Activated CD4-positive, alpha-beta T cell treated with anti-CD3 and anti-CD28 coated beads, Interleukin-2, amount 50 U/mL, for 4 hours (primary cell): ENCODE measurements around the gene GDI1.

Experiments
- DNase-seq, 2 experiments: peaks; one replicate each; pipeline ENCODE4 v3.0.0-alpha.2; 2020

The GDI1 gene

GRCh38 chrX:154484255-154485149 is 47.5 kb downstream of the GDI1 start:
- no peak for DNase-seq

DNA sequence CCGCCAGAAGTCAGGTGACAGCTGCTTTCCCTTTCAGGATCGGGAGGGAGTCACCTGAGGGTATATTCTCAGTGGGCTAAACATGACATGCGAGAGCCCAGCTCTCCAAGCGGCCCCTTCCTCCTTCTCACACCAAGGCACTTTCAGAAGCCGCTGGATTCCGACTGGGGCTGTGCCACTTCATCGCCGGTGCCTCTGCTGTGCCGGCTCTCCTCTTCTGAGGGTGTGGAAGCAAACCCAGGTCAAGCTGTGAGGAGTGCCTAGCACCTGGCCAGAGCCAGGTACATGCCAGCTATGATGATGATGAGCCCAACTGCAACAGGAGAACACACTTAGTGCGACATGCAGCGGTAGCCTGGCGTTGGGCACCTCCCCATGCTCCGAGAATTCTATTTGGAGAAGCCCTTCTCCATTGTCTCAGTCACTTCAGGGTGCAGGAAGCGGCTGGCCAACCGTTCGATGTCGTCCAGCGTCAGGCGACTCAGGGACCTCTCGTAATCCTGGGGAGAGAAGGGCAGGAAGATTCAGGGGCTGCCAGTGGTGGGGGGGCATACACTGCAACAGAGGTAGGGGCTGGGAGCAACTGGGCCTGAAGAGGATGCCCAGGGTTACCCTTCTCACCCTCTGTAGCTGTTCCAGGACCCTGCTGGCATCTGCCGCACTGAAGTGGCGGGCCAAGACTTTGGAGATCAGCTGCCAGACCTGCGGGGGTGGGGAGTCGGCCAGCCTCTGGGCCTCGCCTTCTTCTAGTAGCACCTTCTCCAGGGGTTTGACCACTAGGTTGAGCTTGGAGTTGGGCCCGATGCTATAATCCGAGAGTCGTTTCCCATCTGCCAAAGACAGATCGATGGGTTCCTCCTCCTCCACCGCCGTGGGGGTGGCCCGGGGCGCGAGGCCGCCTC is 48.4 kb downstream of the GDI1 start:
- DNase-seq = no peak

- DNase-seq = no peak
Measured at GRCh38 chrX:154486052-154486395, 49.1 kb downstream of the GDI1 start.

GRCh38 chrX:154486396-154487207 is 49.6 kb downstream of the GDI1 start, which contains the start of gene UBL4A:
Gene UBL4A (minus strand): TSS chrX:154486615. CDS start chrX:154486584, 31 bp downstream.
- DNase-seq = peak in 1 of 2 experiments; percentile 26

DNA sequence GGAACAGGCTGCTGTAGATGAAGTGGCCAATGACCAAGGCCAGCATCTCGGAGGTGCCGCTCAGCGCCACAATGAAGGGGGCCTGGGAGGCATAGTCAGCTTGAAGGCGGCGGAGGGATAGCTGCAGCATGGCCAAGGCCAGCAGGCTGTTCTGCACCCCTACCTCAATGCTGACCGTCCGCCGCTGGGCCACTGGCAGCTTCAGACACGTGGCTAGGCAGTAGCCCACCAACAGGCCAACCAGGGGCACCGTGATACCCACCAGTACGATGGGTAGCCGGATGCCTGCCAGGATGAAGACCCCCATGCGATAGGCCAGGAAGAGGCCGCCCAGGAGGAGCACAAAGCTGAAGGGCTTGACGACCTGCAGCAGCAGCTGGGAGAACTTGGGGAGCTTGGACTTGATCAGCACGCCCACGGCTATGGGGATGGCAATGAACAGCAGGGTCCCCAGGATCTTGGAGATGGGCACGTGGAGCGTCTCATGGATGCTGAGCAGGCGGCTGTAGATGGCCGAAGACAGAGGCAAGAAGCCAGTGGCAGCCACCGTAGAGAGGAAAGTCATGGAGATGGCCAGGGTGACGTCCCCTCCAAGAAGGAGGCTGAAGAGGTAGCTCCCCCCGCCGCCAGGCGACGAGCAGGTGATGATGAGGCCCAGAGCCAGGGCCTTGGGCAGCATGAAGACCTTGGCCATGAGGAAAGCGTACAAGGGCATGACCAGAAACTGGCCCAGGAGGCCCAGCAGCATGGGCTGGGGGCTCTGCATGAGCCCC is 50.8 kb downstream of the GDI1 start:
- DNase-seq = no peak

DNA sequence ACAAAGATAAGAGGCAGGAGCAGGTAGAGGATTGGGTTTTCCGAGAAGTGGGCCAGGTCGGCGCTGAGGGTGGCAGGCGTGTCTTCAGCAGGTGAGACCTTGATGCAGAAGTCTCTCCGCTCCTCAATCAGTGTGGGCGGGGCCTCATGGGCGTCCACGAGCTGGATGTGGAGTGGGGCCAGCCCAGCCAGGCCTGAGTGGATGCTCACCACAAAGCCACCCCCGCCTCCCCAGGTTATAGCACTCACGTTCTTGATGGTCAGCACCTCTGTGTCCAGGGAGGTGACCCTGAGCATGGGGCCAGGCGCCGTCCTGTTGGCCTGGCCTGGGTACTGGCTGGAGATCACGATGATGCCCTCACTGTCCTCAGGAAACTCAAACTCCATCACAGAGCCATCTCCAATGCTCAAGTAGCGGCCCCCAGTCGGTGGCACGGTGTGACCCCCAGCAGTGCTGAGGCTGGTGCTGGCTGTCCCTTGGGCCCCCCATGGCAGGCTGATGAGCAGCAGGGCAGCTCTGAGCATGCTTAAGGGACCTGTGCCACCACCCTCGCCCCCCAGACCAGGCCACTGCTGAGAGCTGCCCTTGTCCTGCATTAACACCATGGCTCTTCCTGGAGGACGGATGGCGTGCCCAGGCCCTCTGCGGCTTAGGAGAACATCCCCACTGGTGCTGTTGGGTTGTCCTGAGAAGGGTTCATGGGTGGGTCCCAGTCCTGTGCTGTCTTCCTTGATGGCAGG is 51.6 kb downstream of the GDI1 start:
- DNase-seq = no peak

DNA sequence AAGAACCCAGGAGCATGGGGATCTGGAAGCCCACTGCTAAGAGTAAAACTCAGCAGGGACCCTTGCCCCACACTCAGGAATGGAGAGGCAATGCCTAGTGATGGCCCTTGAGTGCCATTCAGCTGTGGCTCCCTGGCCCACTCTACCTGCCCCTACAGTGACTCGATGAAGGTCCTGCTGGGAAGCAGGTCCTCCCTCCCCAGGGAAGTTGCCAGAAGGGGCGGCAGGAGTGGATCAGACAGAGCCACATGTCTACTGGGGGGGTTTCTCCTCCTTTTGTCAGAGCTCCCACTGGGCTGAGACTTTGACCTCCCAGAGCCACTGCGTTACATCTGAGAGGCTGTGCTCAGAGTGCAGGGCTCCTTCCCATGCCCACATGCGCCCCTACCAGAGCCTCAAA is 52.2 kb downstream of the GDI1 start:
- no peak for DNase-seq

DNA sequence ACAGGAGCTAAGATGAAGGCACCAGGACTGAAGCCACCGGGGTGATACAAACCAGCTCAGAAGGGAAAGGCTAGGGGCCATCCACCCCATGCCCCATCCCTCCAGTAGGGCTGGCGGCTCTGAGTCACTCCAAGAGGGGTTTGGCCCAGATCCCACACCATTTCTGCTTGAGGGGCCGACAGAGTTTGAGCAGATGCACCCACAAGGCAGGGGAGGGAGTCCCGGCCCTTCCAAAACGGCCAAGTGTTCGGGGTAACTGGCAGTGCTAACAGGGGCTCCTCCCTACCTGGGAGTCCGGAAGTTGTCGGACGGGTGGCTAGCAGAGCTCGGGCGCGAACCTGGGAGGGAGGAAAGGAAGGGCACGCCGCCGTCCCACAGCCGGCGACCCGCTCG is 53.1 kb downstream of the GDI1 start:
- no peak for DNase-seq

DNA sequence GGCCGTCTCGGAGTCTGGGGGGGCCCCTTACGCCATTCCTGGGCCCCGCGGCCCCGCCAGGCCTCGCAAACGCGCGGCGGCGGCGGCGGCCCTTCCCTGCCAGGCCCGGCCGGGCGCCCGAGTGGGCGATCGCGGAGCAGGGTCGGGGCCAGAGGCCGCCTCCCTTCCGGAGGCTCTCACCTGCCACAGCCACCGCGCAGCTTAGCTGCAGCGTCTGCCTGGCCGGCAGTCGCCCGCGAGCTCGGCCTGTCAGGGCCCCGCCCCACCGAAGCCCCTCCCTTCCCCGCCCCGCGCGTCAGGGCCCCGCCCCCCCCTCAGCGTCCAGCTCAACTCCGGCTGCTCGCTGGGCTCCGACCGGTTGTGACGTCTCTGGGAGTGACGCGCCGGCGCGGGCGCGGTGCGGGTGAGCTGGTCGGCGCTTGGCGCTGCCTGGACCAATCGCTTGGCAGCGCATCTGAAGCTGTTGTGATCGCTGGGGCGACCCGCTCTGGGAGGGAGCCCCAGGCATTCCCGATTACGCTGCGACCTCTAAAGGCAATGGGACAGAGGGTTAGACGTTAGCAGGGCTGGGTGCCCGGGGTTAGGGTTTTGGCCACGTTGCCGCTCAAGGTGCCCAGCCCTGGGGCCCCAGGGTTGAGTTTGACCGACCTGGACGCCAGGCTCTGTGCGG is 53.6 kb downstream of the GDI1 start, which contains the start of gene SLC10A3:
Gene SLC10A3 (minus strand): TSS at position 216 of the 670 bp plus-strand sequence. CDS start 1,689 bp downstream, outside the sequence.
- peak; percentile 76 to 80 for DNase-seq
